GM12878 (cell line): ENCODE measurements around the gene CXXC1. TPM values are rescaled to one million over a fixed set of nuclear protein-coding genes. Genes with fewer than 3 reads are reported as not detected.

Experiments used
- ATAC-seq: fragments of 200-7000 bp; cut with Tn5 transposase; 3 replicates; pipeline ENCODE4 v1.9.1; 2020; ENCODE audit warnings: mild to moderate bottlenecking, moderate library complexity
- BruUV-seq: library from RNA; stranded (reverse); fragments of 400-500 nt; replicated peaks from 2 replicates; lab custom pipeline; 2021; lab: Mats Ljungman, UMichigan
- CTCF ChIA-PET: fragments of 300-600 bp; sonication (Branson Sonifier 250); formaldehyde crosslinking; extraction: SDS; loops from one replicate; lab custom pipeline; 2021; ENCODE audit warnings: inconsistent platforms; lab: Yijun Ruan, JAX
- POLR2A ChIA-PET: fragments of 350-600 bp; formaldehyde crosslinking; extraction: SDS; loops from one replicate; lab custom pipeline; 2021; ENCODE audit warnings: inconsistent platforms; lab: Charles Lee
- RAD21 ChIA-PET: fragments of 300-600 bp; sonication (Branson Sonifier 250); formaldehyde crosslinking; loops from one replicate; lab custom pipeline; 2023; ENCODE audit warnings: antibody characterized with exemption; ENCODE audit not compliant: unreplicated experiment; lab: Charles Lee
- SMC1A ChIA-PET: fragments of 300-600 bp; sonication (Branson Sonifier 250); formaldehyde crosslinking; loops from one replicate; lab custom pipeline; 2023; ENCODE audit not compliant: unreplicated experiment, uncharacterized antibody; lab: Charles Lee
- DNase-seq: peaks from one replicate; pipeline ENCODE4 v3.0.0-alpha.2; 2011; ENCODE audit warnings: low read depth, low spot score
- FAIRE-seq: peaks from 3 replicates; lab custom pipeline; 2011; peaks lifted over from hg19 to GRCh38; lab: Jason Lieb, UNC
- H2AFZ ChIP-seq: 2 replicates; pipeline ENCODE4 v1.6.0; 2011; ENCODE audit warnings: low read depth, low read length, control low read depth; ENCODE audit not compliant: control insufficient read depth
- H3K27ac ChIP-seq: 2 replicates; pipeline ENCODE4 v1.5.1; 2011; ENCODE audit warnings: control low read depth; ENCODE audit not compliant: control insufficient read depth, insufficient read depth
- H3K27me3 ChIP-seq, 2 experiments: replicated peaks in 1 of 2; 2 replicates each; pipeline versions ENCODE4 v1.6.0 to v1.6.1; 2011; ENCODE audit warnings: low read length in 1 of 2; ENCODE audit not compliant: control insufficient read depth in 2 of 2, insufficient read depth in 2 of 2
- H3K36me3 ChIP-seq, 2 experiments: 2 replicates each; pipeline ENCODE4 v1.5.1; 2011; ENCODE audit warnings: low read length in 1 of 2; ENCODE audit not compliant: control insufficient read depth in 2 of 2, insufficient read depth in 2 of 2
- H3K4me1 ChIP-seq: 2 replicates; pipeline ENCODE4 v1.6.1; 2011; ENCODE audit warnings: mild to moderate bottlenecking, low read length, moderate library complexity, mixed read lengths; ENCODE audit not compliant: control insufficient read depth, insufficient read depth
- H3K4me2 ChIP-seq: 2 replicates; pipeline ENCODE4 v1.6.0; 2011; ENCODE audit warnings: control low read depth; ENCODE audit not compliant: control insufficient read depth, insufficient read depth
- H3K4me3 ChIP-seq: fragments of 200-600 bp; sonication (generic); 2 replicates; pipeline ENCODE4 v1.5.1; 2016
- H3K79me2 ChIP-seq: 2 replicates; pipeline ENCODE4 v1.6.0; 2011; ENCODE audit warnings: low read length; ENCODE audit not compliant: control insufficient read depth, insufficient read depth
- H3K9ac ChIP-seq: 2 replicates; pipeline ENCODE4 v1.8.0; 2011; ENCODE audit warnings: low read length, control low read depth, mixed read lengths; ENCODE audit not compliant: control insufficient read depth, insufficient read depth
- H3K9me3 ChIP-seq: replicated peaks from 3 replicates; pipeline ENCODE4 v1.5.1; 2011; ENCODE audit warnings: mild to moderate bottlenecking, low read length; ENCODE audit not compliant: control insufficient read depth, insufficient read depth
- H4K20me1 ChIP-seq: 2 replicates; pipeline ENCODE4 v1.6.0; 2011; ENCODE audit not compliant: control insufficient read depth, insufficient read depth
- ATF7 ChIP-seq: fragments of 450-650 bp; IDR thresholded peaks from 2 replicates; pipeline ENCODE4 v1.6.1; 2016; ENCODE audit warnings: low read depth, mild to moderate bottlenecking
- BHLHE40 ChIP-seq, 2 experiments: fragments of 450-650 bp in 1 of 2; IDR thresholded peaks; 2 replicates each; pipeline ENCODE4 v1.6.1; 2011 to 2017; ENCODE audit warnings: low read depth in 2 of 2, borderline replicate concordance in 1 of 2, improper control_type of control experiment in 1 of 2, low read length in 1 of 2, mild to moderate bottlenecking in 1 of 2
- CBX3 ChIP-seq: fragments of 200-600 bp; sonication (generic); IDR thresholded peaks from 2 replicates; pipeline ENCODE4 v1.6.1; 2016; ENCODE audit warnings: low read depth, borderline replicate concordance
- CHD1 ChIP-seq: IDR thresholded peaks from 2 replicates; pipeline ENCODE4 v1.6.1; 2012; ENCODE audit warnings: low read depth, low read length, improper control_type of control experiment
- EED ChIP-seq: sonication (generic); IDR thresholded peaks from 2 replicates; pipeline ENCODE4 v1.6.1; 2016; ENCODE audit warnings: antibody characterized with exemption, low read depth
- FOXM1 ChIP-seq: IDR thresholded peaks from 2 replicates; pipeline ENCODE4 v1.6.1; 2012; ENCODE audit warnings: low read depth, mild to moderate bottlenecking, inconsistent platforms, low read length, moderate library complexity
- IKZF2 ChIP-seq, 2 experiments: fragments of 450-650 bp; IDR thresholded peaks; 2 replicates each; pipeline ENCODE4 v1.6.1; 2017; ENCODE audit warnings: mild to moderate bottlenecking in 2 of 2, moderate library complexity in 2 of 2
- IRF4 ChIP-seq: IDR thresholded peaks from 2 replicates; pipeline ENCODE4 v1.6.1; 2011; ENCODE audit warnings: low read depth, low read length
- JUNB ChIP-seq: IDR thresholded peaks from 2 replicates; pipeline ENCODE4 v1.6.1; 2016; ENCODE audit warnings: antibody characterized with exemption, mild to moderate bottlenecking
- KDM1A ChIP-seq: fragments of 200-600 bp; sonication (generic); IDR thresholded peaks from 2 replicates; pipeline ENCODE4 v1.6.1; 2016; ENCODE audit warnings: borderline replicate concordance
- KLF5 ChIP-seq: fragments of 450-650 bp; IDR thresholded peaks from 2 replicates; pipeline ENCODE4 v1.6.1; 2014; ENCODE audit warnings: mild to moderate bottlenecking; ENCODE audit not compliant: partially characterized antibody
- MTA3 ChIP-seq: IDR thresholded peaks from 2 replicates; pipeline ENCODE4 v1.6.1; 2012; ENCODE audit warnings: low read length, inconsistent platforms, borderline replicate concordance
- NFYA ChIP-seq: IDR thresholded peaks from 2 replicates; pipeline ENCODE4 v1.6.1; 2011; ENCODE audit warnings: low read depth, mild to moderate bottlenecking, low read length, improper control_type of control experiment, borderline replicate concordance
- PAX5 ChIP-seq: IDR thresholded peaks from 2 replicates; pipeline ENCODE4 v1.6.1; 2011; ENCODE audit warnings: low read depth, low read length, borderline replicate concordance
- PAX8 ChIP-seq: fragments of 450-650 bp; IDR thresholded peaks from 2 replicates; pipeline ENCODE4 v1.6.1; 2017; ENCODE audit warnings: mild to moderate bottlenecking, moderate library complexity
- POU2F2 ChIP-seq: IDR thresholded peaks from 3 replicates; pipeline ENCODE4 v1.6.1; 2011; ENCODE audit warnings: low read depth, mild to moderate bottlenecking, low read length, borderline replicate concordance
- RAD21 ChIP-seq: IDR thresholded peaks from 2 replicates; pipeline ENCODE4 v1.6.1; 2011; ENCODE audit warnings: mild to moderate bottlenecking, low read depth, low read length, moderate library complexity; ENCODE audit not compliant: insufficient read depth
- SMC3 ChIP-seq: IDR thresholded peaks from 2 replicates; pipeline ENCODE4 v1.6.1; 2011; ENCODE audit warnings: low read length, improper control_type of control experiment, borderline replicate concordance
- SREBF1 ChIP-seq: IDR thresholded peaks from 2 replicates; pipeline ENCODE4 v1.6.1; 2012; ENCODE audit warnings: mild to moderate bottlenecking, low read length
- ZBED1 ChIP-seq: IDR thresholded peaks from 2 replicates; pipeline ENCODE4 v1.6.1; 2016; ENCODE audit warnings: borderline replicate concordance
- ZNF217 ChIP-seq: fragments of 450-650 bp; IDR thresholded peaks from 2 replicates; pipeline ENCODE4 v1.6.1; 2017; ENCODE audit warnings: antibody characterized with exemption, mild to moderate bottlenecking
- WGBS: methylation state at CpG from one replicate; pipeline ENCODE4 v1.1.6; 2016; ENCODE audit warnings: low lambda C conversion rate; ENCODE audit not compliant: insufficient replicate concordance, insufficient coverage; ENCODE audit errors: missing lambda C conversion rate; 5-methylcytosine and 5-hydroxymethylcytosine counted together
- in situ Hi-C: fragments of 300-500 bp; cut with MboI; formaldehyde crosslinking; loops from 9 replicates; pipeline ENCODE4 v1.14.3; 2018; ENCODE audit warnings: mixed read lengths
- intact Hi-C: fragments of 100-400 bp; cut with micrococcal nuclease; formaldehyde crosslinking; loops from one replicate; pipeline ENCODE4 v1.14.2; 2022; ENCODE audit not compliant: unreplicated experiment
- polyA plus RNA-seq, 11 experiments: library from polyadenylated mRNA; depleted of rRNA in 4 of 11; unstranded in 6 of 11; stranded (reverse) in 5 of 11; fragments of >200 nt; fragmentation: Nextera tagmentation in 4 of 11; fragmentation: Illumina TruSeq in 1 of 11; extraction: Ambion mirVana in 4 of 11; extraction: Trizol in 1 of 11; gene quantifications; 1 replicate in 1 of 11; 2 replicates in 10 of 11; pipeline versions ENCODE4 v1.2.1 to v1.2.3, GENCODE V29; 2011 to 2016; ENCODE audit warnings: inconsistent platforms in 2 of 11, missing spikeins in 2 of 11, low read depth in 1 of 11
- total RNA-seq, 4 experiments: library from RNA; depleted of rRNA in 3 of 4; stranded (reverse); fragments of >200 nt in 3 of 4; fragmentation: Illumina TruSeq in 1 of 4; extraction: Trizol in 1 of 4; gene quantifications; 2 replicates each; pipeline versions ENCODE4 v1.2.1 to v1.2.3, GENCODE V29; 2013 to 2021
- TF ChIP-seq, protein P1 (sequence below): IDR thresholded peaks from 2 replicates; pipeline ENCODE4 v1.6.1; 2012; ENCODE audit warnings: low read length, inconsistent platforms

The CXXC1 gene
- total and polyA plus RNA-seq, 10 of the 15 experiments (the other 5 are each of a cell fraction or from before 2014, with no cell fraction given): 9.2 to 180 (median 93.8) TPM

- H3K27ac ChIP-seq: peak overlapping the region; percentile 95
- no peaks in the 10 kb centered on the region for H3K79me2 ChIP-seq
- WGBS: 1% methylated on average over 5 of the region's 5 CpGs
- no peak overlapping the region for H2AFZ ChIP-seq
- H3K4me2 ChIP-seq: peak overlapping the region; percentile 72
- intact Hi-C loops (loop anchor here (1.0 to 5.0 kb wide), 3 partner anchors 28 to 48 kb away; partner anchors contain the start of genes CFAP53 and CXXC1), in situ Hi-C loops (no loop called here)
- ChIA-PET RAD21 (interaction anchor here (0.7 to 6.6 kb wide), 9 partner anchors 14 to 49 kb away, joined by 3 to 125 read pairs (median 6); partner anchors contain the start of genes CFAP53 and MBD1), CTCF (interaction anchor here (0.6 to 6.6 kb wide), 8 partner anchors 16 to 98 kb away, joined by 3 to 83 read pairs (median 6); partner anchors contain the start of gene MBD1), POLR2A (interaction anchor here (1.1 to 4.5 kb wide), 7 partner anchors 17 to 49 kb away, joined by 3 to 32 read pairs (median 5); partner anchors contain the start of genes CFAP53 and MBD1), SMC1A (interaction anchor here (0.6 to 8.7 kb wide), 17 partner anchors 10 to 913 kb away, joined by 3 to 145 read pairs (median 4); partner anchors contain the start of genes CFAP53 and MBD1)
- H4K20me1 ChIP-seq: no peaks in the 10 kb centered on the region
- H3K4me1 ChIP-seq: peaks cover 72% of the 10 kb centered on the region
- no TSS peak for BruUV-seq
- ATAC-seq: peak; percentile 89
- peak overlapping the region; percentile 22 for H3K4me3 ChIP-seq
- H3K9ac ChIP-seq: no peak overlapping the region
- FAIRE-seq: peak; percentile 88
- H3K36me3 ChIP-seq: no peaks in the 10 kb centered on the region
- peaks cover 5% of the 10 kb centered on the region for H3K9me3 ChIP-seq
- no peaks in the 10 kb centered on the region for H3K27me3 ChIP-seq
- peak; percentile 97 for DNase-seq
- TF ChIP-seq IRF4 (0 out of 2 replicates have a peak, but pooled peaks have one; percentile 28), EED (peak; percentile 73), FOXM1 (peak; percentile 78; the same call in 1 of the 2 replicates), CHD1 (no peak; the same call in 1 of the 2 replicates), BHLHE40 (IDR thresholded peaks at IDR 0.05; ENCODE audit: borderline replicate concordance in 1 of 2, low read depth in 2 of 2, low read length in 1 of 2) (peak in 1 of 2 experiments; percentile 64; a peak in 2 of 4 replicates), ZNF217 (peak; percentile 94), IKZF2 (IDR thresholded peaks at IDR 0.05) (peak; percentile 81 to 92; a peak in 3 of 4 replicates), KDM1A (0 out of 2 replicates have a peak, but pooled peaks have one; percentile 38), KLF5 (peak; percentile 14), PAX5 (peak; percentile 93), MTA3 (peak; percentile 82; the same call in 1 of the 2 replicates), CBX3 (no peak), SREBF1 (peak; percentile 43; the same call in 1 of the 2 replicates), RAD21 (0 out of 2 replicates have a peak, but pooled peaks have one; percentile 20), ATF7 (peak; percentile 95), PAX8 (peak; percentile 93), NFYA (no peak), POU2F2 (peak; percentile 64; the same call in 2 of the 3 replicates), SMC3 (0 out of 2 replicates have a peak, but pooled peaks have one; percentile 21), JUNB (peak; percentile 40), ZBED1 (peak; percentile 73; the same call in 1 of the 2 replicates)
- TF ChIP-seq, protein P1, sequence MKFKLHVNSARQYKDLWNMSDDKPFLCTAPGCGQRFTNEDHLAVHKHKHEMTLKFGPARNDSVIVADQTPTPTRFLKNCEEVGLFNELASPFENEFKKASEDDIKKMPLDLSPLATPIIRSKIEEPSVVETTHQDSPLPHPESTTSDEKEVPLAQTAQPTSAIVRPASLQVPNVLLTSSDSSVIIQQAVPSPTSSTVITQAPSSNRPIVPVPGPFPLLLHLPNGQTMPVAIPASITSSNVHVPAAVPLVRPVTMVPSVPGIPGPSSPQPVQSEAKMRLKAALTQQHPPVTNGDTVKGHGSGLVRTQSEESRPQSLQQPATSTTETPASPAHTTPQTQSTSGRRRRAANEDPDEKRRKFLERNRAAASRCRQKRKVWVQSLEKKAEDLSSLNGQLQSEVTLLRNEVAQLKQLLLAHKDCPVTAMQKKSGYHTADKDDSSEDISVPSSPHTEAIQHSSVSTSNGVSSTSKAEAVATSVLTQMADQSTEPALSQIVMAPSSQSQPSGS: peak; percentile 71; the same call in 1 of the 2 replicates
These were observed 27.8 kb upstream of the CXXC1 start for GRCh38 chr18:50315100-50315871.
